K562 (cell line): ENCODE data around the gene PHKG2. TPM values are rescaled to one million over a fixed set of nuclear protein-coding genes. Genes with fewer than 3 reads are reported as not detected.
A peak's percentile ranks its signal among the peaks of the same experiment; 100 is the strongest.

ENCODE experiments used
- CHD2 ChIP-seq: IDR thresholded peaks from 2 replicates; pipeline ENCODE4 v1.6.1; 2011; ENCODE audit warnings: low read depth, low read length
- E4F1 ChIP-seq: fragments of 250-450 bp; sonication (Bioruptor Pico); IDR thresholded peaks from 2 replicates; pipeline ENCODE4 v1.5.0; 2021; ENCODE audit warnings: mild to moderate bottlenecking, borderline replicate concordance
- ERF ChIP-seq: fragments of 450-650 bp; formaldehyde crosslinking; IDR thresholded peaks from 2 replicates; pipeline ENCODE4 v1.4.0; 2020; ENCODE audit warnings: mild to moderate bottlenecking, mixed read lengths
- HDAC1 ChIP-seq, 2 experiments: fragments of 450-650 bp; IDR thresholded peaks; 2 replicates each; pipeline ENCODE4 v1.6.1; 2016 to 2017; ENCODE audit warnings: inconsistent platforms in 1 of 2, mild to moderate bottlenecking in 1 of 2, moderate library complexity in 1 of 2
- HDAC8 ChIP-seq: fragments of 450-650 bp; IDR thresholded peaks from 2 replicates; pipeline ENCODE4 v1.6.1; 2016; ENCODE audit warnings: mild to moderate bottlenecking, missing genetic modification characterization, moderate library complexity, missing compliant biosample characterization
- HMBOX1 ChIP-seq: sonication (generic); IDR thresholded peaks from 2 replicates; pipeline ENCODE4 v1.6.1; 2016
- HNRNPLL ChIP-seq: fragments of 200-400 bp; formaldehyde crosslinking; IDR thresholded peaks from 2 replicates; pipeline ENCODE4 v1.6.1; 2017; ENCODE audit warnings: low read length, low read depth, mild to moderate bottlenecking; ENCODE audit not compliant: poor library complexity, severe bottlenecking
- JUNB ChIP-seq: fragments of 450-650 bp; formaldehyde crosslinking; conservative IDR thresholded peaks from 2 replicates; pipeline ENCODE4 v1.4.0; 2020; ENCODE audit warnings: mild to moderate bottlenecking
- MTA2 ChIP-seq: fragments of 450-650 bp; IDR thresholded peaks from 2 replicates; pipeline ENCODE4 v1.6.1; 2016; ENCODE audit warnings: low read depth
- MYNN ChIP-seq, 2 experiments: sonication (generic); formaldehyde crosslinking in 1 of 2; IDR thresholded peaks; 2 replicates each; pipeline versions ENCODE4 v1.5.0 to v1.6.1; 2016 to 2020; ENCODE audit warnings: antibody characterized with exemption in 1 of 2, missing genetic modification reagents in 1 of 2
- NCOA2 ChIP-seq, 2 experiments: fragments of 450-650 bp; IDR thresholded peaks; 2 replicates each; pipeline ENCODE4 v1.6.1; 2018; ENCODE audit warnings: mild to moderate bottlenecking in 2 of 2, moderate library complexity in 1 of 2; ENCODE audit not compliant: partially characterized antibody in 2 of 2
- NFYB ChIP-seq: IDR thresholded peaks from 2 replicates; pipeline ENCODE4 v1.6.1; 2011; ENCODE audit warnings: mild to moderate bottlenecking, moderate library complexity; ENCODE audit not compliant: insufficient read length; ENCODE audit errors: extremely low read depth
- PHF20 ChIP-seq: fragments of 450-650 bp; IDR thresholded peaks from 2 replicates; pipeline ENCODE4 v1.6.1; 2018; ENCODE audit not compliant: partially characterized antibody
- SNIP1 ChIP-seq: fragments of 450-650 bp; IDR thresholded peaks from 2 replicates; pipeline ENCODE4 v1.7.1; 2017; ENCODE audit warnings: low read depth, mild to moderate bottlenecking
- SP1 ChIP-seq: sonication (generic); formaldehyde crosslinking; IDR thresholded peaks from 2 replicates; pipeline ENCODE4 v1.8.1; 2022; ENCODE audit warnings: mild to moderate bottlenecking, missing genetic modification reagents
- SUPT5H ChIP-seq: fragments of 450-650 bp; IDR thresholded peaks from 2 replicates; pipeline ENCODE4 v1.6.1; 2016
- ZBTB12 ChIP-seq: fragments of 250-450 bp; sonication (Bioruptor Pico); IDR thresholded peaks from 2 replicates; pipeline ENCODE4 v1.4.0; 2020
- ZBTB7A ChIP-seq: IDR thresholded peaks from 2 replicates; pipeline ENCODE4 v1.6.1; 2011; ENCODE audit warnings: low read depth, mild to moderate bottlenecking, low read length, moderate library complexity, borderline replicate concordance; ENCODE audit not compliant: control insufficient read depth
- ZNF184 ChIP-seq: sonication (generic); formaldehyde crosslinking; IDR thresholded peaks from 2 replicates; pipeline ENCODE4 v1.5.0; 2020; ENCODE audit warnings: missing genetic modification reagents
- ZNF23 ChIP-seq: fragments of 250-450 bp; sonication (Bioruptor Pico); IDR thresholded peaks from 2 replicates; pipeline ENCODE4 v1.4.0; 2020; ENCODE audit warnings: mild to moderate bottlenecking
- ZNF707 ChIP-seq: fragments of 250-450 bp; sonication (Bioruptor Pico); conservative IDR thresholded peaks from 2 replicates; pipeline ENCODE4 v1.8.0; 2022; ENCODE audit warnings: inconsistent platforms, mild to moderate bottlenecking, moderate library complexity
- polyA plus RNA-seq, 8 experiments: library from polyadenylated mRNA; depleted of rRNA in 4 of 8; stranded (reverse) in 5 of 8; unstranded in 3 of 8; fragments of >200 nt; fragmentation: Nextera tagmentation in 2 of 8; fragmentation: Illumina TruSeq in 1 of 8; extraction: Ambion mirVana in 2 of 8; extraction: Trizol in 1 of 8; gene quantifications; 2 replicates each; pipeline versions ENCODE4 v1.2.1 to v1.2.3, GENCODE V29; 2011 to 2014; ENCODE audit warnings: inconsistent platforms in 1 of 8, missing spikeins in 1 of 8
- total RNA-seq, 7 experiments: library from RNA; depleted of rRNA in 6 of 7; stranded (reverse); fragments of >200 nt in 6 of 7; fragmentation: Illumina TruSeq in 2 of 7; extraction: Trizol in 2 of 7; gene quantifications; 2 replicates each; pipeline versions ENCODE4 v1.2.1 to v1.2.3, GENCODE V29; 2011 to 2021; ENCODE audit warnings: low replicate concordance in 1 of 7

PHKG2 gene
- total and polyA plus RNA-seq, 9 of the 15 experiments (the other 6 are each of a cell fraction or from before 2014, with no cell fraction given): 5.8 to 54.2 (median 30.7) TPM

GRCh38 chr16:30761928-30762902 lies 14.0 kb downstream of the PHKG2 start, which contains the start of the genes CFAP119 and RNF40 (continued):
- TF ChIP-seq E4F1 (CRISPR knock-in tag) (no peak), ZNF707 (no peak), ZNF184 (CRISPR knock-in tag) (no peak), MYNN (IDR thresholded peaks at IDR 0.05) (no peak), MYNN (CRISPR knock-in tag; IDR thresholded peaks at IDR 0.05) (no peak), ZBTB12 (CRISPR knock-in tag) (peak; percentile 79), CHD2 (no peak), MTA2 (no peak), PHF20 (peak; percentile 44), SNIP1 (no peak), ZNF23 (CRISPR knock-in tag) (no peak), SP1 (CRISPR knock-in tag) (peak; percentile 51), HDAC8 (tag) (no peak), HNRNPLL (peak; percentile 47), NFYB (peak; percentile 2), SUPT5H (peak; percentile 88), ERF (CRISPR knock-in tag) (0 out of 2 replicates have a peak, but pooled peaks have one; percentile 85), HDAC1 (IDR thresholded peaks at IDR 0.05) (peak in 1 of 2 experiments; percentile 99; a peak in 2 of 4 replicates), NCOA2 (IDR thresholded peaks at IDR 0.05; ENCODE audit: partially characterized antibody in 2 of 2) (no peak), ZBTB7A (peak; percentile 88; the same call in 1 of the 2 replicates), HMBOX1 (no peak), JUNB (CRISPR knock-in tag) (no peak)
